Lower leg skin (tissue), 3 donors: ENCODE measurements around the gene SLC16A6.

Source experiments
- CTCF ChIP-seq, 3 donors: fragments of 450-650 bp; IDR thresholded peaks; one replicate each; pipeline ENCODE4 v1.5.1; 2016; ENCODE audit warnings: antibody characterized with exemption in 3 of 3, mild to moderate bottlenecking in 3 of 3, moderate library complexity in 2 of 3
- POLR2A ChIP-seq, 2 donors: fragments of 450-650 bp; IDR thresholded peaks; one replicate each; pipeline ENCODE4 v1.6.1; 2016 to 2017; ENCODE audit warnings: antibody characterized with exemption in 2 of 2, mild to moderate bottlenecking in 1 of 2, moderate library complexity in 1 of 2

GRCh38 chr17:68302666-68303065, 11.7 kb upstream of the SLC16A6 start:
- TF ChIP-seq CTCF (IDR thresholded peaks at IDR 0.05) (no peak), POLR2A (IDR thresholded peaks at IDR 0.05) (no peak)
